ENCODE measurements around the gene MCM9. TPM values are rescaled to one million over a fixed set of nuclear protein-coding genes. Genes with fewer than 3 reads are reported as not detected.

MCM9 gene
- total and polyA plus RNA-seq, 2 of the 13 experiments (the other 11 are each of a cell fraction or from before 2014, with no cell fraction given) = 3.8 to 17.2 TPM

DNA sequence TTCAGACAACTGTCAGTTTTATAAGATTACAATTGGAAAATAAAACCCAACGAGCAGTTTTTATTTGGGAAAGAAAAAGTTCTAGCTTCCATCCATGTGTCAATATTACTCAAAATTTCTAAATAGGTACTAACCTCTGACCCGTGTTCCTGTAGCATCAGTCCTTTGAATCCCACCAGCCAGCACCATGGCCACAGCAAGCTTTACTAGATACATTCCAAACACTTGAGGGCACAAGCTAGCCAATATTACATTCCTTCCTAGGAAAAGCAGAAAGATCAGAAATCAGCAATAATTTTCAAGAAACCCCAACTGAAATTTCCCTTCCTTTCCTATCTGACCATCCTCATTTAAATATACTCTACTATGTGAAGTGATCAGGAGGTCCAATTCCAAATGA lies 21.8 kb downstream of the MCM9 start:
- H3K4me1 ChIP-seq (ENCODE audit: insufficient read depth, low read length) = no peaks in the 10 kb centered on the region
- H3K36me3 ChIP-seq (replicated peaks in 1 of 2; ENCODE audit: control insufficient read depth in 1 of 2, insufficient read depth in 2 of 2, low read length in 2 of 2) = peaks cover 31 to 75% of the 10 kb centered on the region in 2 experiments
- H4K20me1 ChIP-seq (ENCODE audit: insufficient read depth, low read length) = no peaks in the 10 kb centered on the region; the same call in 1 of the 2 replicates
- DNase-seq (ENCODE audit: low spot score) = no peak
- ChIA-PET CTCF (ENCODE audit: low intra/inter-chr PET ratio, low total read pairs) (no interaction called here), POLR2A (interaction anchor here (1.2 kb wide), 1 partner anchor 17 kb away, joined by 3 read pairs; no protein-coding TSS in a partner anchor)
- peak; percentile 62 for ATAC-seq
- no peak for FAIRE-seq
- WGBS (ENCODE audit: low lambda C conversion rate) = 92% methylated on average over 2 of the region's 2 CpGs
- no peaks in the 10 kb centered on the region for H3K27me3 ChIP-seq (ENCODE audit: control insufficient read depth in 1 of 2, insufficient read depth in 2 of 2, low read length in 2 of 2)
- no TSS peak for BruUV-seq (replicated peaks)
- no peaks in the 10 kb centered on the region for H3K9me3 ChIP-seq (ENCODE audit: low read length)
- TF ChIP-seq ZNF138 (CRISPR knock-in tag; IDR thresholded peaks at IDR 0.05; ENCODE audit: low read depth) (no peak), ZNF225 (CRISPR knock-in tag; IDR thresholded peaks at IDR 0.05) (no peak), TEAD3 (CRISPR knock-in tag; optimal IDR thresholded peaks at IDR 0.05; ENCODE audit: borderline replicate concordance) (peak; percentile 89)
- in situ Hi-C loops (cut with HindIII; ENCODE audit: extremely low pct_ligation_motif_present, low pct_unique_long_range_greater_than_20kb) = no loop called here
- no peak overlapping the region for H3K4me3 ChIP-seq (replicated peaks in 1 of 3; ENCODE audit: insufficient read depth in 1 of 3, low read depth in 2 of 3, low read length in 3 of 3)
- H3K4me2 ChIP-seq (ENCODE audit: low read depth, low read length) = no peak overlapping the region
- no peaks in the 10 kb centered on the region for H3K79me2 ChIP-seq (ENCODE audit: insufficient read depth, low read length)
- no peak overlapping the region for H3K27ac ChIP-seq (ENCODE audit: extremely low read length, insufficient read depth, low read length)
- H3K9ac ChIP-seq (ENCODE audit: insufficient read depth, low read depth, low read length) = no peak overlapping the region
- no peak overlapping the region for H2AFZ ChIP-seq (ENCODE audit: low read length)
- intact Hi-C loops (cut with micrococcal nuclease; ENCODE audit: unreplicated experiment) = no loop called here

DNA sequence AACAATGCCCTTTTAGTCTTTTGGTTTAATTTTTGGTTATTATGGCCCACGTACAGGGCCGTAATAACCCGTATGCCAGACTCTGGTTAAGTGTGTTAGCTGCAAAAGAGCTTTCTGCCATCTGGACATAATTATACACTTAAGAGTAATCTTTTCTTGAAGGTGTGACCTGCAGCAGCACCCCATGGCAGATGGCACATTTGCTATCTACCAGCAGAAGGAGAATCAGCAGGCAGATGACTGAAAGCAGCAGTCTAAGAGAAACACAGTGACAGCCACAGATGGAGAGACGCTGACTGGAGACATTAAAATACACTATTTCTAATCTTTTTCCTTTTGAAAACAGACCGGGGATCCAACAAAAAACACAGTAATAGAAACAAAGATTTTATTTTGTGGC lies 22.3 kb downstream of the MCM9 start:
- BruUV-seq (replicated peaks) = no TSS peak
- CTCF ChIA-PET (ENCODE audit: low intra/inter-chr PET ratio, low total read pairs) = no interaction called here
- peaks cover 28 to 78% of the 10 kb centered on the region in 2 experiments for H3K36me3 ChIP-seq (replicated peaks in 1 of 2; ENCODE audit: control insufficient read depth in 1 of 2, insufficient read depth in 2 of 2, low read length in 2 of 2)

More for the DNA sequence above, 22.3 kb downstream of the MCM9 start:
- Histone ChIP-seq H2AFZ (ENCODE audit: low read length) (no peak overlapping the region), H3K79me2 (ENCODE audit: insufficient read depth, low read length) (no peaks in the 10 kb centered on the region), H3K9me3 (ENCODE audit: low read length) (no peaks in the 10 kb centered on the region), H3K27ac (ENCODE audit: extremely low read length, insufficient read depth, low read length) (no peak overlapping the region), H3K9ac (ENCODE audit: insufficient read depth, low read depth, low read length) (no peak overlapping the region), H3K4me3 (replicated peaks in 1 of 3; ENCODE audit: insufficient read depth in 1 of 3, low read depth in 2 of 3, low read length in 3 of 3) (no peak overlapping the region), H3K4me2 (ENCODE audit: low read depth, low read length) (no peak overlapping the region), H3K4me1 (ENCODE audit: insufficient read depth, low read length) (no peaks in the 10 kb centered on the region), H4K20me1 (ENCODE audit: insufficient read depth, low read length) (no peaks in the 10 kb centered on the region; the same call in 1 of the 2 replicates), H3K27me3 (ENCODE audit: control insufficient read depth in 1 of 2, insufficient read depth in 2 of 2, low read length in 2 of 2) (no peaks in the 10 kb centered on the region)
- in situ Hi-C loops (cut with HindIII; ENCODE audit: extremely low pct_ligation_motif_present, low pct_unique_long_range_greater_than_20kb) (no loop called here), intact Hi-C loops (cut with micrococcal nuclease; ENCODE audit: unreplicated experiment) (no loop called here)
- POLR2A ChIA-PET = interaction anchor here (1.2 kb wide), 1 partner anchor 16 kb away, joined by 3 read pairs; no protein-coding TSS in a partner anchor
- 96% methylated on average over 5 of the region's 5 CpGs for WGBS (ENCODE audit: low lambda C conversion rate)
- DNase-seq (ENCODE audit: low spot score) (no peak), FAIRE-seq (no peak), ATAC-seq (peak; percentile 17; the same call in 1 of the 3 replicates)
- TF ChIP-seq ZNF20 (CRISPR knock-in tag; IDR thresholded peaks at IDR 0.05) = no peak
- no peak for TF ChIP-seq POLR2AphosphoS5 (IDR thresholded peaks at IDR 0.05; ENCODE audit: low read depth, low read length)
- TF ChIP-seq GATAD2A (CRISPR knock-in tag; IDR thresholded peaks at IDR 0.05) = no peak
- no peak for TF ChIP-seq NCOR1 (IDR thresholded peaks at IDR 0.05; ENCODE audit: borderline replicate concordance, low read length)
- TF ChIP-seq ZNF180 (CRISPR knock-in tag; IDR thresholded peaks at IDR 0.05; ENCODE audit: borderline replicate concordance, low read depth) = no peak
- TF ChIP-seq, protein P1, sequence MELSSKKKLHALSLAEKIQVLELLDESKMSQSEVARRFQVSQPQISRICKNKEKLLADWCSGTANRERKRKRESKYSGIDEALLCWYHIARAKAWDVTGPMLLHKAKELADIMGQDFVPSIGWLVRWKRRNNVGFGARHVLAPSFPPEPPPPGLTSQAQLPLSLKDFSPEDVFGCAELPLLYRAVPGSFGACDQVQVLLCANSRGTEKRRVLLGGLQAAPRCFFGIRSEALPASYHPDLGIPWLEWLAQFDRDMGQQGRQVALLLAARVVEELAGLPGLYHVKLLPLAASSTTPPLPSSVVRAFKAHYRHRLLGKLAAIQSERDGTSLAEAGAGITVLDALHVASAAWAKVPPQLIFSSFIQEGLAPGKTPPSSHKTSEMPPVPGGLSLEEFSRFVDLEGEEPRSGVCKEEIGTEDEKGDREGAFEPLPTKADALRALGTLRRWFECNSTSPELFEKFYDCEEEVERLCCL (CRISPR knock-in tag; IDR thresholded peaks at IDR 0.05; ENCODE audit: borderline replicate concordance) = no peak
- TF ChIP-seq PCBP2 (optimal IDR thresholded peaks at IDR 0.05; ENCODE audit: low read depth, low read length, poor library complexity, severe bottlenecking) = no peak
- TF ChIP-seq ZNF367 (CRISPR knock-in tag; IDR thresholded peaks at IDR 0.05; ENCODE audit: borderline replicate concordance) = no peak
- TF ChIP-seq ZSCAN21 (CRISPR knock-in tag; IDR thresholded peaks at IDR 0.05; ENCODE audit: borderline replicate concordance) = no peak
- TF ChIP-seq, protein P2, sequence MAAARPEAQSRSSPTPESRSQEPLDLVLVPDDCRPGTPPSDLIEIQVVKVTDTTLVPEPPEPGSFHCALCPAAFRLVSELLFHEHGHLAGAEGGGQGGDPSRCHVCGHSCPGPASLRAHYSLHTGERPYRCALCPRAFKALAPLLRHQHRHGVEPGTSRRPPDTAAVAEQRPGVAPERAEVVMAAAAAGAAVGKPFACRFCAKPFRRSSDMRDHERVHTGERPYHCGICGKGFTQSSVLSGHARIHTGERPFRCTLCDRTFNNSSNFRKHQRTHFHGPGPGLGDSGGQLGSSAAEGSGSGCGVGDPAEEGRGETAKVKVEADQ (CRISPR knock-in tag; IDR thresholded peaks at IDR 0.05; ENCODE audit: borderline replicate concordance) = no peak
- TF ChIP-seq PRMT3 (CRISPR knock-in tag; IDR thresholded peaks at IDR 0.05; ENCODE audit: borderline replicate concordance, low read depth) = no peak
- TF ChIP-seq ZNF292 (CRISPR knock-in tag; IDR thresholded peaks at IDR 0.05; ENCODE audit: borderline replicate concordance, low read depth) = no peak
- TF ChIP-seq KDM4B (CRISPR knock-in tag; IDR thresholded peaks at IDR 0.05) = no peak
- no peak for TF ChIP-seq ZNF546 (CRISPR knock-in tag; conservative IDR thresholded peaks at IDR 0.05)
